Transverse colon (tissue), 3 donors: Measurements from ENCODE around the gene FAM43B.

ENCODE experiments used
- CTCF ChIP-seq, 5 experiments: fragments of 200-600 bp in 3 of 5; fragments of 450-650 bp in 2 of 5; sonication (generic) in 3 of 5; IDR thresholded peaks; 1 replicate in 2 of 5; 2 replicates in 3 of 5; pipeline ENCODE4 v1.5.1; 2016 to 2017; ENCODE audit warnings: antibody characterized with exemption in 5 of 5, inconsistent platforms in 3 of 5, mild to moderate bottlenecking in 2 of 5, moderate library complexity in 1 of 5
- POLR2A ChIP-seq: fragments of 450-650 bp; IDR thresholded peaks from one replicate; pipeline ENCODE4 v1.6.1; 2016; ENCODE audit warnings: antibody characterized with exemption, mild to moderate bottlenecking, moderate library complexity

- TF ChIP-seq CTCF (IDR thresholded peaks at IDR 0.05) (no peak), POLR2A (no peak)
Measured at GRCh38 chr1:20528221-20528620, 24.2 kb upstream of the FAM43B start.
